Measurements from ENCODE around the gene RGS7. TPM values are rescaled to one million over a fixed set of nuclear protein-coding genes. Genes with fewer than 3 reads are reported as not detected.

Gene RGS7
- total RNA-seq, 1 donor from 2014 or later = 0.18 TPM

DNA sequence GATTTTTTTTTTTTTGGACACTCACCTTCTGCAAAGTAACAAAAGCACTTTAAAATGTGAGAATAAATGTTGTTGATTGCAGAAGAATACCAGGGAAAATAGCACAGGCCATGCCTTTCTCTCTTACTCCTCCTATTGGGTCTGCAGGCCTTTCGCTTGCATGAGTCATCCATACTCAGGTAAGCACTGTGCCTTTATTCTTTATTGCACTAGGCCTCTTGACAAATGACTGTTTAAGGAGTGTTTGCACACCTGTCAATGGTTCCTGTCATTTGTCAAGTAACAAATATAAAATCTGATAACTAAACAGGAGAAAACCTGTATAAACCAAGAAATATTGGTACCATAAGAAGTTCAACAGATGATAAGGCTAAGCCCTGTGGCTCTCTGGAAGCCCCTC lies 106.5 kb downstream of the RGS7 start:
- Histone ChIP-seq H3K4me3 (ENCODE audit: insufficient read depth, low read depth, low read length) (no peak overlapping the region), H3K27me3 (ENCODE audit: insufficient read depth, low read length) (no peaks in the 10 kb centered on the region), H3K79me2 (ENCODE audit: insufficient read depth, low read length) (no peaks in the 10 kb centered on the region), H3K4me2 (ENCODE audit: low read length) (no peak overlapping the region), H4K20me1 (ENCODE audit: insufficient read depth, low read length) (no peaks in the 10 kb centered on the region), H3K9ac (ENCODE audit: low read length) (no peak overlapping the region), H3K4me1 (ENCODE audit: insufficient read depth, low read length) (no peaks in the 10 kb centered on the region), H3K27ac (ENCODE audit: low read depth, low read length) (no peak overlapping the region), H2AFZ (ENCODE audit: low read depth, low read length) (no peak overlapping the region), H3K9me3 (ENCODE audit: insufficient read depth, low read depth, low read length) (no peaks in the 10 kb centered on the region), H3K36me3 (ENCODE audit: insufficient read depth, low read length) (no peaks in the 10 kb centered on the region)
- H3K27me3 Mint-ChIP-seq (ENCODE audit: low read depth, unreplicated experiment) = no peaks in the 10 kb centered on the region
- H3K4me3 Mint-ChIP-seq (ENCODE audit: unreplicated experiment) = no peak overlapping the region
- H3K9me3 Mint-ChIP-seq (ENCODE audit: unreplicated experiment) = peaks cover 3% of the 10 kb centered on the region
- no peak for FAIRE-seq
- no peaks in the 10 kb centered on the region for H3K36me3 Mint-ChIP-seq (ENCODE audit: low read depth, unreplicated experiment)
- no peak overlapping the region for H3K27ac Mint-ChIP-seq (ENCODE audit: unreplicated experiment)
- no peak for DNase-seq (ENCODE audit: low read depth)
- TF ChIP-seq CTCF (IDR thresholded peaks at IDR 0.05; ENCODE audit: insufficient read depth, low read depth, low read length) = no peak
- no peak for TF ChIP-seq EZH2 (IDR thresholded peaks at IDR 0.05; ENCODE audit: insufficient read depth, low read length)
- peaks cover 13% of the 10 kb centered on the region for H3K4me1 Mint-ChIP-seq (ENCODE audit: low read depth, unreplicated experiment)

GRCh38 chr1:241240069-241240468 lies 116.9 kb downstream of the RGS7 start:
- Histone ChIP-seq H3K4me1 (ENCODE audit: insufficient read depth, low read length) (no peaks in the 10 kb centered on the region), H3K9ac (ENCODE audit: low read length) (no peak overlapping the region), H4K20me1 (ENCODE audit: insufficient read depth, low read length) (no peaks in the 10 kb centered on the region), H3K27me3 (ENCODE audit: insufficient read depth, low read length) (no peaks in the 10 kb centered on the region), H3K9me3 (ENCODE audit: insufficient read depth, low read depth, low read length) (no peaks in the 10 kb centered on the region), H3K4me3 (ENCODE audit: insufficient read depth, low read depth, low read length) (no peak overlapping the region), H3K36me3 (ENCODE audit: insufficient read depth, low read length) (no peaks in the 10 kb centered on the region), H3K4me2 (ENCODE audit: low read length) (no peak overlapping the region), H2AFZ (ENCODE audit: low read depth, low read length) (no peak overlapping the region), H3K79me2 (ENCODE audit: insufficient read depth, low read length) (no peaks in the 10 kb centered on the region), H3K27ac (ENCODE audit: low read depth, low read length) (no peak overlapping the region)
- DNase-seq (ENCODE audit: low read depth) (no peak), FAIRE-seq (no peak)
- no peaks in the 10 kb centered on the region for H3K4me1 Mint-ChIP-seq (ENCODE audit: low read depth, unreplicated experiment)
- no peaks in the 10 kb centered on the region for H3K36me3 Mint-ChIP-seq (ENCODE audit: low read depth, unreplicated experiment)
- TF ChIP-seq CTCF (IDR thresholded peaks at IDR 0.05; ENCODE audit: insufficient read depth, low read depth, low read length) = no peak
- TF ChIP-seq EZH2 (IDR thresholded peaks at IDR 0.05; ENCODE audit: insufficient read depth, low read length) = no peak
- no peak overlapping the region for H3K4me3 Mint-ChIP-seq (ENCODE audit: unreplicated experiment)
- no peaks in the 10 kb centered on the region for H3K9me3 Mint-ChIP-seq (ENCODE audit: unreplicated experiment)
- H3K27ac Mint-ChIP-seq (ENCODE audit: unreplicated experiment) = no peak overlapping the region
- H3K27me3 Mint-ChIP-seq (ENCODE audit: low read depth, unreplicated experiment) = no peaks in the 10 kb centered on the region

DNA sequence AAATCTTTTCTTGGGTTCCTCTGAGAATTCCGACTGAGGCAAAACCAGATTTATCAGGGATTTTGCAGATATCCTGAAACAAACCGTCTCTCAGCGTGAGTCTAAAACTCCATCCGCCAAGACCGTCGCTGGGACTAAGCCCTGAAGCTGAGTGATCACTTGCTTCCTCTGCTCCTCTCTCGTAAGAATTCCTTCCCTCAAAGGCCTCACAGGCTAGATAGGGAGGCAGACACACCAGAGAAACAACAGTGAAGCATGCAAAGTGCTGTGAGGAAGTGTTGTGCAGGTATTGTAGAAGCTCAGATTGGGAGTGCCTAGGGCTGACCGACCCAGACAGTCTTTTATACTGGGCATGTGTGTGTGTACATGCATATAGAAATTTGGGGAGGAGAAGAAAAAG lies 119.1 kb downstream of the RGS7 start:
- no peaks in the 10 kb centered on the region for H3K9me3 Mint-ChIP-seq (ENCODE audit: unreplicated experiment)
- Histone ChIP-seq H3K4me1 (ENCODE audit: insufficient read depth, low read length) (no peaks in the 10 kb centered on the region), H3K9me3 (ENCODE audit: insufficient read depth, low read depth, low read length) (no peaks in the 10 kb centered on the region), H2AFZ (ENCODE audit: low read depth, low read length) (no peak overlapping the region), H3K4me3 (ENCODE audit: insufficient read depth, low read depth, low read length) (no peak overlapping the region), H4K20me1 (ENCODE audit: insufficient read depth, low read length) (no peaks in the 10 kb centered on the region), H3K9ac (ENCODE audit: low read length) (no peak overlapping the region), H3K4me2 (ENCODE audit: low read length) (no peak overlapping the region), H3K27ac (ENCODE audit: low read depth, low read length) (no peak overlapping the region), H3K79me2 (ENCODE audit: insufficient read depth, low read length) (no peaks in the 10 kb centered on the region), H3K27me3 (ENCODE audit: insufficient read depth, low read length) (no peaks in the 10 kb centered on the region), H3K36me3 (ENCODE audit: insufficient read depth, low read length) (no peaks in the 10 kb centered on the region)
- no peak for TF ChIP-seq EZH2 (IDR thresholded peaks at IDR 0.05; ENCODE audit: insufficient read depth, low read length)
- TF ChIP-seq CTCF (IDR thresholded peaks at IDR 0.05; ENCODE audit: insufficient read depth, low read depth, low read length) = no peak
- no peaks in the 10 kb centered on the region for H3K4me1 Mint-ChIP-seq (ENCODE audit: low read depth, unreplicated experiment)
- no peaks in the 10 kb centered on the region for H3K36me3 Mint-ChIP-seq (ENCODE audit: low read depth, unreplicated experiment)
- H3K4me3 Mint-ChIP-seq (ENCODE audit: unreplicated experiment) = no peak overlapping the region
- no peaks in the 10 kb centered on the region for H3K27me3 Mint-ChIP-seq (ENCODE audit: low read depth, unreplicated experiment)
- H3K27ac Mint-ChIP-seq (ENCODE audit: unreplicated experiment) = no peak overlapping the region
- DNase-seq (ENCODE audit: low read depth) (no peak), FAIRE-seq (no peak)

Measured in astrocyte (in vitro differentiated cells and primary cell).